ENCODE data around the gene PPP2R5B.

DNA sequence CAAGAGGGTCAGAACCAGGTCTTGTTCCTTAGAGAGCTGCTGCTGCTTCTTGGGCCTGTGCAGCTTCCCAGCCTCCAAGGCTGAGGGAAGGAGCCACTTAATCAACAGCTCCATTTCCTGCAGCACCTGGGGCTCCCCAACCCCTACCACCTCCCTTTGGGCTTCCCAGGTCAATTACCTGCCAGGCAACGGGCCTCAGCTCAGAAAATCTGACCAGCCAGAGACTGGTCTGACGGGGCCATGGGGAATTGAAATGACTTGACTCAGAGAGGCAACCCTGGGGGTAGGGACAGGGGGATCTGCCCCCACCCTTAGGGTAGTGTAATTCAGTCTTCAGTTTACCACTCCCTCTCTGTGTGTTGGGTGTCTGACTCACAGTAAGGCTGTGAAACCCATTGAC, 52.2 kb downstream of the PPP2R5B start:
- TF ChIP-seq, protein P1, sequence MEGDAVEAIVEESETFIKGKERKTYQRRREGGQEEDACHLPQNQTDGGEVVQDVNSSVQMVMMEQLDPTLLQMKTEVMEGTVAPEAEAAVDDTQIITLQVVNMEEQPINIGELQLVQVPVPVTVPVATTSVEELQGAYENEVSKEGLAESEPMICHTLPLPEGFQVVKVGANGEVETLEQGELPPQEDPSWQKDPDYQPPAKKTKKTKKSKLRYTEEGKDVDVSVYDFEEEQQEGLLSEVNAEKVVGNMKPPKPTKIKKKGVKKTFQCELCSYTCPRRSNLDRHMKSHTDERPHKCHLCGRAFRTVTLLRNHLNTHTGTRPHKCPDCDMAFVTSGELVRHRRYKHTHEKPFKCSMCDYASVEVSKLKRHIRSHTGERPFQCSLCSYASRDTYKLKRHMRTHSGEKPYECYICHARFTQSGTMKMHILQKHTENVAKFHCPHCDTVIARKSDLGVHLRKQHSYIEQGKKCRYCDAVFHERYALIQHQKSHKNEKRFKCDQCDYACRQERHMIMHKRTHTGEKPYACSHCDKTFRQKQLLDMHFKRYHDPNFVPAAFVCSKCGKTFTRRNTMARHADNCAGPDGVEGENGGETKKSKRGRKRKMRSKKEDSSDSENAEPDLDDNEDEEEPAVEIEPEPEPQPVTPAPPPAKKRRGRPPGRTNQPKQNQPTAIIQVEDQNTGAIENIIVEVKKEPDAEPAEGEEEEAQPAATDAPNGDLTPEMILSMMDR (IDR thresholded peaks at IDR 0.05), result no peak
- no peak for TF ChIP-seq POLR2A (IDR thresholded peaks at IDR 0.05)
- no peak for TF ChIP-seq EP300 (IDR thresholded peaks at IDR 0.05)

Data from ovary (tissue), 3 donors.